PC-3 (cell line): Measurements from ENCODE around the gene PAK4. TPM values are rescaled to one million over a fixed set of nuclear protein-coding genes. Genes with fewer than 3 reads are reported as not detected.

ENCODE experiments used
- ATAC-seq: fragments of 200-7000 bp; cut with Tn5 transposase; 2 replicates; pipeline ENCODE4 v1.9.1; 2020; ENCODE audit warnings: mild to moderate bottlenecking, moderate library complexity
- BruUV-seq: library from RNA; stranded (reverse); fragments of 400-500 nt; replicated peaks from 2 replicates; lab custom pipeline; 2021; lab: Mats Ljungman, UMichigan
- CTCF ChIA-PET: fragments of 300-600 bp; sonication (Branson Sonifier 250); formaldehyde crosslinking; loops from one replicate; lab custom pipeline; 2022; ENCODE audit warnings: antibody characterized with exemption; lab: Charles Lee
- POLR2A ChIA-PET: fragments of 300-600 bp; sonication (Branson Sonifier 250); formaldehyde crosslinking; loops from one replicate; lab custom pipeline; 2022; ENCODE audit warnings: antibody characterized with exemption; ENCODE audit not compliant: unreplicated experiment; lab: Charles Lee
- DNase-seq: peaks from one replicate; pipeline ENCODE4 v3.0.0-alpha.2; 2015
- H2AFZ ChIP-seq: fragments of 300-600 bp; sonication (generic); 2 replicates; pipeline ENCODE4 v1.6.0; 2016; ENCODE audit warnings: antibody characterized with exemption, low read length
- H3F3A ChIP-seq: fragments of 300-600 bp; sonication (generic); one replicate; pipeline ENCODE4 v1.6.0; 2017; ENCODE audit warnings: antibody characterized with exemption, low read length, control low read depth, mild to moderate bottlenecking; ENCODE audit not compliant: unreplicated experiment
- H3K27ac ChIP-seq: fragments of 300-600 bp; sonication (generic); 2 replicates; pipeline ENCODE4 v1.5.1; 2016; ENCODE audit warnings: mild to moderate bottlenecking, low read length
- H3K27me3 ChIP-seq: fragments of 300-600 bp; sonication (generic); 2 replicates; pipeline ENCODE4 v1.6.1; 2016; ENCODE audit warnings: low read length, mixed read lengths
- H3K36me3 ChIP-seq: fragments of 300-600 bp; sonication (generic); 2 replicates; pipeline ENCODE4 v1.6.1; 2016; ENCODE audit warnings: low read depth, mixed run types, low read length, mixed read lengths
- H3K4me1 ChIP-seq: fragments of 300-600 bp; sonication (generic); 2 replicates; pipeline ENCODE4 v1.5.1; 2016; ENCODE audit warnings: low read length; ENCODE audit not compliant: insufficient read depth
- H3K4me2 ChIP-seq: fragments of 300-600 bp; sonication (generic); 2 replicates; pipeline ENCODE4 v1.6.0; 2016; ENCODE audit warnings: low read length
- H3K4me3 ChIP-seq: fragments of 300-600 bp; sonication (generic); 2 replicates; pipeline ENCODE4 v1.5.1; 2016; ENCODE audit warnings: mild to moderate bottlenecking, low read length, mixed read lengths
- H3K79me2 ChIP-seq: fragments of 300-600 bp; sonication (generic); 2 replicates; pipeline ENCODE4 v1.6.1; 2017; ENCODE audit warnings: low read length, mixed read lengths
- H3K9ac ChIP-seq: fragments of 300-600 bp; sonication (generic); 2 replicates; pipeline ENCODE4 v1.6.0; 2016; ENCODE audit warnings: mild to moderate bottlenecking, low read length
- H3K9me2 ChIP-seq: fragments of 300-600 bp; sonication (generic); replicated peaks from 2 replicates; pipeline ENCODE4 v1.6.1; 2016; ENCODE audit warnings: mixed run types, low read length, mixed read lengths
- H3K9me3 ChIP-seq: fragments of 300-600 bp; sonication (generic); 2 replicates; pipeline ENCODE4 v1.6.1; 2016; ENCODE audit warnings: low read length, mixed read lengths
- H4K20me1 ChIP-seq: fragments of 300-600 bp; sonication (generic); 2 replicates; pipeline ENCODE4 v1.6.1; 2016; ENCODE audit warnings: low read length, mixed read lengths
- EZH2 ChIP-seq: fragments of 300-600 bp; sonication (generic); IDR thresholded peaks from one replicate; pipeline ENCODE4 v1.6.1; 2017; ENCODE audit warnings: antibody characterized with exemption, mild to moderate bottlenecking, low read length; ENCODE audit not compliant: unreplicated experiment
- EZH2phosphoT487 ChIP-seq: fragments of 300-600 bp; sonication (generic); IDR thresholded peaks from 2 replicates; pipeline ENCODE4 v1.6.1; 2018; ENCODE audit warnings: mild to moderate bottlenecking, antibody characterized with exemption, low read length, borderline replicate concordance
- intact Hi-C: fragments of 100-400 bp; cut with micrococcal nuclease; formaldehyde crosslinking; loops from 2 replicates; pipeline ENCODE4 v1.9.0; 2023
- total RNA-seq: library from RNA; depleted of rRNA; stranded (reverse); fragments of >200 nt; gene quantifications from 2 replicates; pipeline ENCODE4 v1.2.3, GENCODE V29; 2014
- TF ChIP-seq, protein P1 (sequence below): fragments of 300-600 bp; sonication (generic); conservative IDR thresholded peaks from 2 replicates; pipeline ENCODE4 v1.5.1; 2017; ENCODE audit warnings: antibody characterized with exemption, low read depth, mild to moderate bottlenecking, low read length

Gene PAK4
- total RNA-seq, 1 experiment from 2014 or later = 13.5 TPM

DNA sequence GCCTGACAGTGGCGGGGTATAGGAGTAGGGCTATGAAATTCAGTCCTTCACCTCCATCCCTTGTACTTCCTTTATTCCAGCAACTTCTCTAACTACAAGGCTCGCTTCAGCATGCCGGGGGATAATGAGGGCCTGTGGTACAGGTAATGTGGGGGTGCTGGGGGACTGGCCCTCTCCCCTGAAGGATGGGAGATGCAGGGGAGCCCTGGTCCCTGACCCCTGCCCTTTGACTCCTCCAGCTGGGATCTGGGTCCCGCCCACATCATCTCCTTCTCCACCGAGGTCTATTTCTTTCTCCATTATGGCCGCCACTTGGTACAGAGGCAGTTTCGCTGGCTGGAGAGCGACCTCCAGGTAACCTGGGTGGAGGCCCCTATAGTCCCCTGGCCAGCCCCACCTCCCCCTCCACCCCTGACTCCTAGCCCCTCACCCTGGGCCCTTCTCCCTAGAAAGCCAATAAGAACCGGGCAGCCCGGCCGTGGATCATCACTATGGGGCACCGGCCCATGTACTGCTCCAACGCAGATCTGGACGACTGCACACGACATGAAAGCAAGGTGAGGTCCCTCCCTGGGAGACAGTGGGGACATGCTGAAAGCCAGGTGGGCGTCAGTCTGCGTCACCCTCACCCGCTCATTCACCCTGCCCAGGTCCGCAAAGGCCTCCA, 25.0 kb upstream of the PAK4 start:
- CTCF ChIA-PET = no interaction called here

DNA sequence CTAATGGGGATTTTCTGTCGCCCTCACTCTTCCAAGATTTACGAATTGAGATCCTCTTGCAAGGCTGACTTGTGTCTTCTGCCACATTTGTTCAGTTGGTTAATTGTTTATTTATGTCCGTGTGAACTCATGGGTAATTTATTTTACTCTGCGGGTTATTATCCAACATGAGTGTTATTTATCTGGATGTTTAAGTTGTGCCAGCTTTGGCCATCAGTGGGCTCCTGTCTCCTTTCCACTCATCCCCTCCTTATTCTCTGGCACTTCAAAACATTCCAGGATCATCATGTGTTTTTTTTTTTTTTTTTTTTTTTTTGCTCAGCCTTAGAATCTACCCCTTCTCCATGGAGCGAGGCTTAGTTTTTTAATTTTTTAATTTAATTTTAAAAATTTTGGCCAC, 22.4 kb upstream of the PAK4 start:
- intact Hi-C loops = no loop called here
- no peak overlapping the region for H3K9ac ChIP-seq
- POLR2A ChIA-PET = no interaction called here
- no TSS peak for BruUV-seq
- H3K4me2 ChIP-seq = no peak overlapping the region
- no peak for ATAC-seq
- H4K20me1 ChIP-seq = no peaks in the 10 kb centered on the region
- DNase-seq = no peak
- H3K9me3 ChIP-seq = no peaks in the 10 kb centered on the region
- H3K27ac ChIP-seq = no peak overlapping the region
- no peak overlapping the region for H3K4me3 ChIP-seq
- H3F3A ChIP-seq = no peaks in the 10 kb centered on the region
- TF ChIP-seq EZH2 (no peak), EZH2phosphoT487 (no peak)
- TF ChIP-seq, protein P1, sequence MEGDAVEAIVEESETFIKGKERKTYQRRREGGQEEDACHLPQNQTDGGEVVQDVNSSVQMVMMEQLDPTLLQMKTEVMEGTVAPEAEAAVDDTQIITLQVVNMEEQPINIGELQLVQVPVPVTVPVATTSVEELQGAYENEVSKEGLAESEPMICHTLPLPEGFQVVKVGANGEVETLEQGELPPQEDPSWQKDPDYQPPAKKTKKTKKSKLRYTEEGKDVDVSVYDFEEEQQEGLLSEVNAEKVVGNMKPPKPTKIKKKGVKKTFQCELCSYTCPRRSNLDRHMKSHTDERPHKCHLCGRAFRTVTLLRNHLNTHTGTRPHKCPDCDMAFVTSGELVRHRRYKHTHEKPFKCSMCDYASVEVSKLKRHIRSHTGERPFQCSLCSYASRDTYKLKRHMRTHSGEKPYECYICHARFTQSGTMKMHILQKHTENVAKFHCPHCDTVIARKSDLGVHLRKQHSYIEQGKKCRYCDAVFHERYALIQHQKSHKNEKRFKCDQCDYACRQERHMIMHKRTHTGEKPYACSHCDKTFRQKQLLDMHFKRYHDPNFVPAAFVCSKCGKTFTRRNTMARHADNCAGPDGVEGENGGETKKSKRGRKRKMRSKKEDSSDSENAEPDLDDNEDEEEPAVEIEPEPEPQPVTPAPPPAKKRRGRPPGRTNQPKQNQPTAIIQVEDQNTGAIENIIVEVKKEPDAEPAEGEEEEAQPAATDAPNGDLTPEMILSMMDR = no peak
- H3K4me1 ChIP-seq = no peaks in the 10 kb centered on the region
- no peaks in the 10 kb centered on the region for H3K9me2 ChIP-seq
- H3K79me2 ChIP-seq = no peaks in the 10 kb centered on the region
- no peaks in the 10 kb centered on the region for H3K27me3 ChIP-seq
- CTCF ChIA-PET = no interaction called here
- H2AFZ ChIP-seq = no peak overlapping the region
- no peaks in the 10 kb centered on the region for H3K36me3 ChIP-seq

More for the DNA sequence above, 25.0 kb upstream of the PAK4 start:
- Histone ChIP-seq H3K9me2 (no peaks in the 10 kb centered on the region), H3K4me1 (no peaks in the 10 kb centered on the region), H3K4me3 (no peak overlapping the region), H2AFZ (no peak overlapping the region), H4K20me1 (no peaks in the 10 kb centered on the region), H3K36me3 (no peaks in the 10 kb centered on the region), H3K4me2 (no peak overlapping the region), H3K9me3 (no peaks in the 10 kb centered on the region), H3K27ac (no peak overlapping the region), H3F3A (no peaks in the 10 kb centered on the region), H3K27me3 (no peaks in the 10 kb centered on the region), H3K9ac (no peak overlapping the region), H3K79me2 (no peaks in the 10 kb centered on the region)
- intact Hi-C loops = no loop called here
- BruUV-seq = no TSS peak
- TF ChIP-seq EZH2 (no peak), EZH2phosphoT487 (no peak)
- TF ChIP-seq, protein P1 = no peak
- ATAC-seq (no peak), DNase-seq (no peak)
- POLR2A ChIA-PET = no interaction called here

DNA sequence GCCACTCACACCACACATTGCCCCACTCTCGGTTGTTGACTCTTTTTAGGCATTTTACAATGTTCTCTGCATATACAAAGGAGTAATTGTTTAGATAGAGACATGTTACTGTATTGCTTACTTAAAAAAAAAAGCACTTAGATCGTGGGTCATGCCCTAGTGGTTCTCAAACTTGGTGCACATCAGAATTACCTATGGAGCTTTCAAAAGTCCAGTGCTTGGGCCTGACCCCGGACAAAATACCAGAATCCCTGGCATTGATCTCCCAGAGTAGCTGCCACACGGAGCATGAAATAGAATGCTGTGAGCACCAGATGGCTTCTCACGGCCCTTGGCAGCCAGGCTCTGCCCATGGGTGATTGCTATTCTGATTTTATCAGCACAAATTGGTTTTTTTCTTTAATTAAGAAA, 21.4 kb upstream of the PAK4 start:
- intact Hi-C loops = no loop called here

More for the DNA sequence above, 21.4 kb upstream of the PAK4 start:
- TF ChIP-seq EZH2 = no peak
- TF ChIP-seq, protein P1 = no peak
- TF ChIP-seq EZH2phosphoT487 = no peak
- no TSS peak for BruUV-seq
- Histone ChIP-seq H3K27ac (no peak overlapping the region), H3K4me3 (no peak overlapping the region), H3K9me2 (no peaks in the 10 kb centered on the region), H3F3A (no peaks in the 10 kb centered on the region), H3K79me2 (no peaks in the 10 kb centered on the region), H3K27me3 (no peaks in the 10 kb centered on the region), H3K4me1 (no peaks in the 10 kb centered on the region), H4K20me1 (no peaks in the 10 kb centered on the region), H3K4me2 (no peak overlapping the region), H3K9ac (no peak overlapping the region), H2AFZ (no peak overlapping the region), H3K9me3 (no peaks in the 10 kb centered on the region), H3K36me3 (no peaks in the 10 kb centered on the region)
- no peak for ATAC-seq
- DNase-seq = no peak
- POLR2A ChIA-PET = no interaction called here
- CTCF ChIA-PET = no interaction called here
